RWPE2 (cell line): ENCODE data around the gene CPB2.

ENCODE experiments used
- ATAC-seq: fragments of 200-7000 bp; cut with Tn5 transposase; 3 replicates; pipeline ENCODE4 v1.9.1; 2021; ENCODE audit warnings: low read depth
- DNase-seq: peaks from one replicate; pipeline ENCODE4 v3.0.0-alpha.2; 2020; ENCODE audit warnings: low spot score
- H3K27ac ChIP-seq: fragments of 450-650 bp; 2 replicates; pipeline ENCODE4 v1.5.1; 2017; ENCODE audit warnings: mild to moderate bottlenecking; ENCODE audit not compliant: poor library complexity, severe bottlenecking
- H3K27me3 ChIP-seq: fragments of 250-450 bp; sonication (Bioruptor Pico); 2 replicates; pipeline ENCODE4 v1.5.1; 2021; ENCODE audit warnings: mild to moderate bottlenecking, moderate library complexity; ENCODE audit not compliant: insufficient read depth, poor library complexity, severe bottlenecking
- H3K36me3 ChIP-seq: fragments of 250-450 bp; sonication (Bioruptor Pico); 2 replicates; pipeline ENCODE4 v1.5.1; 2020; ENCODE audit warnings: low read depth, mild to moderate bottlenecking, moderate library complexity
- H3K4me1 ChIP-seq: fragments of 250-450 bp; sonication (Bioruptor Pico); 2 replicates; pipeline ENCODE4 v1.5.1; 2021; ENCODE audit warnings: mild to moderate bottlenecking, moderate library complexity; ENCODE audit not compliant: insufficient read depth, poor library complexity, severe bottlenecking
- H3K4me3 ChIP-seq: fragments of 250-450 bp; sonication (Bioruptor Pico); 2 replicates; pipeline ENCODE4 v1.5.1; 2021; ENCODE audit warnings: mild to moderate bottlenecking, moderate library complexity; ENCODE audit not compliant: severe bottlenecking
- H3K9me3 ChIP-seq: fragments of 250-450 bp; sonication (Bioruptor Pico); 2 replicates; pipeline ENCODE4 v1.5.1; 2021; ENCODE audit warnings: mild to moderate bottlenecking, moderate library complexity; ENCODE audit not compliant: severe bottlenecking
- CTCF ChIP-seq: fragments of 450-650 bp; IDR thresholded peaks from one replicate; pipeline ENCODE4 v1.5.1; 2017; ENCODE audit warnings: mild to moderate bottlenecking, moderate library complexity; ENCODE audit not compliant: poor library complexity, severe bottlenecking

CPB2 gene

GRCh38 chr13:46116653-46117502, 12.0 kb upstream of the CPB2 start:
- TF ChIP-seq CTCF, result no peak
- ATAC-seq, result no peak
- H3K27ac ChIP-seq, result no peak overlapping the region

DNA sequence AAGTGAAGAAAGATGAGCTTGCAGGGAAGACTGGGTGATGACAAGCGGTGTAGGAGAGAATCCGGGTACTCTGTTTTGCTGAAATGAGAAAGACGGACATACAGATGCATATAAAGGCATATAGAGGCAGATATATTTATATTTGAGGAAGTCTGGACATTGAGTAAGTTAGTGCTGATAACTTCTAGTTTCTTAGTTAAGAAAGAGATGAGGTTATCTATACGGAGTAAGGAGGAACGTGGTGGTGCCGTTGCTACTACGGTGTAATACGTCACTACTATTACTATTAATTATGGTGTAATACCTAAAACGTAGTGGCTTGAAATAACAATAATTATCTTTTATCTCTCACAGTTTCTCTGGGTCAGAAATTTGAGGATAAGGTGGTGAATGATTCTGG, 9.8 kb upstream of the CPB2 start:
- Histone ChIP-seq H3K9me3 (no peaks in the 10 kb centered on the region), H3K27ac (no peak overlapping the region), H3K27me3 (no peaks in the 10 kb centered on the region), H3K4me3 (no peak overlapping the region), H3K4me1 (peaks cover 7% of the 10 kb centered on the region), H3K36me3 (no peaks in the 10 kb centered on the region)
- DNase-seq (no peak), ATAC-seq (no peak)
- TF ChIP-seq CTCF, result no peak

More at GRCh38 chr13:46116653-46117502, 12.0 kb upstream of the CPB2 start:
- no peak for DNase-seq
- peaks cover 16% of the 10 kb centered on the region for H3K4me1 ChIP-seq
- no peak overlapping the region for H3K4me3 ChIP-seq
- H3K9me3 ChIP-seq, result no peaks in the 10 kb centered on the region
- no peaks in the 10 kb centered on the region for H3K27me3 ChIP-seq
- no peaks in the 10 kb centered on the region for H3K36me3 ChIP-seq

DNA sequence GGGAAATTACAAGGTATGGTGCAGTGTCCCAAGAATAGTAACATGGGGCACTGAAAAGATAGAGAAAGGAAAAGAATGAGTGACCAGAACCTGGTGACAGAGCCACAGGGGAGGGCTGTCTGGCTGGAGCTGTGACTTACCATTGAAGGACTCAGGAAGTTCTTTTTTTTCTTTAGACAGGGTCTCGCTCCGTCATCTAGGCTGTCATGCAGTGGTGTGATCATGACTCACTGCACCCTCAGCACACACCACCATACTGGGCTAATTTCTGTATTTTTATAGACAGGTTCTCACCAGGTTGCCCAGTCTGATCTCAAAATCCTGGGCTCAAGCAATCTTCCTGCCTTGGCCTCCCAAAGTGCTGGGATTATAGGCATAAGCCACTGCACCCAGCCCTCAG, 8.8 kb upstream of the CPB2 start:
- H3K4me3 ChIP-seq, result no peak overlapping the region
- peaks cover 7% of the 10 kb centered on the region for H3K4me1 ChIP-seq
- no peak for DNase-seq
- H3K9me3 ChIP-seq, result no peaks in the 10 kb centered on the region
- H3K27ac ChIP-seq, result peak overlapping the region; percentile 13
- no peaks in the 10 kb centered on the region for H3K27me3 ChIP-seq
- peak; percentile 80 for ATAC-seq
- no peaks in the 10 kb centered on the region for H3K36me3 ChIP-seq
- TF ChIP-seq CTCF, result no peak

DNA sequence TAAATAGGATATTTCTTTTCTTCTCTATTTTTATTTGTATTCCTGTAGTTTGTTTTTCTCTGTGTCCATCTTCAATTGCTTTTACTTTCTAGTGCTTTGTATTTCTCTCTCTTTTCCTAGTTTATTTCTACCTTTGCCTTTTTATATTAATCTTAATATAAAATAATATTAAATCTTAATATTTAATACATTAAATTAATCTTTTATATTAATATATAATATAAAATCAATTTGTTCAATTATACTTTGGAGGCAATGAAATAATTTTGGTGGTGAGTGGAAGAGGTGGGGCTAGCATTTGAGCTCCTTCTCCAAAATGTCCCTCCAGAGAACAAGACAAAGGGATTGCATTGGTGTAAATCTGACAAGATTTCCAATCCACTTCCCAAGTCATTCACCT, 6.3 kb upstream of the CPB2 start:
- DNase-seq (no peak), ATAC-seq (no peak)
- H3K4me3 ChIP-seq, result no peak overlapping the region
- no peaks in the 10 kb centered on the region for H3K36me3 ChIP-seq
- H3K9me3 ChIP-seq, result no peaks in the 10 kb centered on the region
- no peaks in the 10 kb centered on the region for H3K27me3 ChIP-seq
- H3K27ac ChIP-seq, result no peak overlapping the region
- H3K4me1 ChIP-seq, result peaks cover 16% of the 10 kb centered on the region
- no peak for TF ChIP-seq CTCF

- Histone ChIP-seq H3K9me3 (no peaks in the 10 kb centered on the region), H3K27me3 (no peaks in the 10 kb centered on the region), H3K4me1 (peaks cover 16% of the 10 kb centered on the region), H3K36me3 (no peaks in the 10 kb centered on the region), H3K4me3 (no peak overlapping the region), H3K27ac (no peak overlapping the region)
- DNase-seq (no peak), ATAC-seq (no peak)
- TF ChIP-seq CTCF, result no peak
These were observed 4.6 kb upstream of the CPB2 start for GRCh38 chr13:46109451-46109850.
